SK-N-SH treated with all-trans-retinoic acid at 6 μM for 48 hours (cell line): ENCODE measurements around the gene MYO7A.
A peak's percentile ranks its signal among the peaks of the same experiment; 100 is the strongest.

ENCODE experiments used
- ATAC-seq: fragments of 200-7000 bp; cut with Tn5 transposase; 3 replicates; pipeline ENCODE4 v1.9.1; 2020; ENCODE audit warnings: mild to moderate bottlenecking, moderate library complexity
- ARNTL ChIP-seq: fragments of 450-650 bp; formaldehyde crosslinking; IDR thresholded peaks from 2 replicates; pipeline ENCODE4 v1.5.0; 2020; ENCODE audit warnings: low read depth, mild to moderate bottlenecking, moderate library complexity, borderline replicate concordance
- BACH2 ChIP-seq: fragments of 250-450 bp; sonication (Bioruptor Pico); IDR thresholded peaks from 2 replicates; pipeline ENCODE4 v1.9.0; 2021; ENCODE audit warnings: mild to moderate bottlenecking, borderline replicate concordance
- CREB5 ChIP-seq: fragments of 250-450 bp; sonication (Bioruptor Pico); IDR thresholded peaks from 2 replicates; pipeline ENCODE4 v1.5.1; 2020; ENCODE audit warnings: low read depth, mild to moderate bottlenecking, moderate library complexity
- CSDC2 ChIP-seq: fragments of 250-450 bp; sonication (Bioruptor Pico); IDR thresholded peaks from 2 replicates; pipeline ENCODE4 v1.5.0; 2020; ENCODE audit warnings: mild to moderate bottlenecking, moderate library complexity
- CSRNP3 ChIP-seq: fragments of 250-450 bp; sonication (Bioruptor Pico); IDR thresholded peaks from 2 replicates; pipeline ENCODE4 v1.5.1; 2021; ENCODE audit warnings: mild to moderate bottlenecking, moderate library complexity
- ESRRG ChIP-seq: fragments of 250-450 bp; sonication (Bioruptor Pico); IDR thresholded peaks from 2 replicates; pipeline ENCODE4 v1.6.1; 2021; ENCODE audit warnings: mild to moderate bottlenecking
- GLIS3 ChIP-seq: fragments of 250-450 bp; sonication (Bioruptor Pico); IDR thresholded peaks from 2 replicates; pipeline ENCODE4 v1.5.0; 2020; ENCODE audit warnings: mild to moderate bottlenecking, moderate library complexity
- OSR1 ChIP-seq: fragments of 250-450 bp; sonication (Bioruptor Pico); IDR thresholded peaks from 2 replicates; pipeline ENCODE4 v1.8.0; 2022; ENCODE audit warnings: moderate library complexity, mild to moderate bottlenecking, inconsistent platforms
- PATZ1 ChIP-seq: fragments of 250-450 bp; sonication (Bioruptor Pico); IDR thresholded peaks from 2 replicates; pipeline ENCODE4 v1.8.0; 2020; ENCODE audit warnings: mild to moderate bottlenecking, moderate library complexity, borderline replicate concordance
- POU6F1 ChIP-seq: fragments of 250-450 bp; sonication (Bioruptor Pico); IDR thresholded peaks from 2 replicates; pipeline ENCODE4 v1.8.0; 2021; ENCODE audit warnings: low read depth, mild to moderate bottlenecking, moderate library complexity, borderline replicate concordance
- PPARA ChIP-seq: fragments of 250-450 bp; sonication (Bioruptor Pico); IDR thresholded peaks from 2 replicates; pipeline ENCODE4 v1.5.0; 2020; ENCODE audit warnings: mild to moderate bottlenecking, borderline replicate concordance
- RARB ChIP-seq: fragments of 250-450 bp; sonication (Bioruptor Pico); IDR thresholded peaks from 2 replicates; pipeline ENCODE4 v1.8.0; 2021; ENCODE audit warnings: mild to moderate bottlenecking, moderate library complexity
- SNAI2 ChIP-seq: fragments of 250-450 bp; sonication (Bioruptor Pico); IDR thresholded peaks from 2 replicates; pipeline ENCODE4 v1.5.0; 2020; ENCODE audit warnings: mild to moderate bottlenecking, moderate library complexity
- TCF4 ChIP-seq: fragments of 250-450 bp; sonication (Bioruptor Pico); IDR thresholded peaks from 2 replicates; pipeline ENCODE4 v1.8.0; 2021; ENCODE audit warnings: mild to moderate bottlenecking, moderate library complexity, borderline replicate concordance
- TSHZ2 ChIP-seq: fragments of 250-450 bp; sonication (Bioruptor Pico); IDR thresholded peaks from 2 replicates; pipeline ENCODE4 v1.5.0; 2020; ENCODE audit warnings: mild to moderate bottlenecking, moderate library complexity
- ZC3H10 ChIP-seq: fragments of 250-450 bp; sonication (Bioruptor Pico); IDR thresholded peaks from 2 replicates; pipeline ENCODE4 v1.5.1; 2021; ENCODE audit warnings: mild to moderate bottlenecking, moderate library complexity
- ZFP3 ChIP-seq: fragments of 250-450 bp; sonication (Bioruptor Pico); IDR thresholded peaks from 2 replicates; pipeline ENCODE4 v1.5.0; 2020; ENCODE audit warnings: mild to moderate bottlenecking, moderate library complexity
- ZFP30 ChIP-seq: fragments of 450-650 bp; formaldehyde crosslinking; IDR thresholded peaks from 2 replicates; pipeline ENCODE4 v1.5.0; 2022; ENCODE audit warnings: mild to moderate bottlenecking, moderate library complexity
- ZNF70 ChIP-seq: fragments of 450-650 bp; formaldehyde crosslinking; IDR thresholded peaks from 2 replicates; pipeline ENCODE4 v1.5.0; 2020; ENCODE audit warnings: mild to moderate bottlenecking, moderate library complexity
- ZNF8 ChIP-seq: fragments of 450-650 bp; formaldehyde crosslinking; IDR thresholded peaks from 2 replicates; pipeline ENCODE4 v1.5.0; 2020; ENCODE audit warnings: mild to moderate bottlenecking, moderate library complexity

Gene MYO7A

GRCh38 chr11:77109236-77110019 is 18.6 kb upstream of the MYO7A start:
- peak; percentile 38 for ATAC-seq
- no peak for TF ChIP-seq PPARA (CRISPR knock-in tag)
- TF ChIP-seq ZC3H10 = no peak
- no peak for TF ChIP-seq POU6F1 (CRISPR knock-in tag)
- TF ChIP-seq ZFP30 (CRISPR knock-in tag) = no peak
- no peak for TF ChIP-seq CREB5
- no peak for TF ChIP-seq CSRNP3
- TF ChIP-seq BACH2 (CRISPR knock-in tag) = no peak
- TF ChIP-seq RARB (CRISPR knock-in tag) = no peak
- TF ChIP-seq ZNF8 = no peak
- no peak for TF ChIP-seq ZFP3 (CRISPR knock-in tag)
- TF ChIP-seq ZNF70 = no peak
- TF ChIP-seq SNAI2 (CRISPR knock-in tag) = no peak
- TF ChIP-seq CSDC2 (CRISPR knock-in tag) = no peak
- TF ChIP-seq TSHZ2 (CRISPR knock-in tag) = no peak
- no peak for TF ChIP-seq OSR1
- TF ChIP-seq TCF4 (CRISPR knock-in tag) = no peak
- no peak for TF ChIP-seq PATZ1 (CRISPR knock-in tag)
- TF ChIP-seq GLIS3 = no peak
- no peak for TF ChIP-seq ARNTL (CRISPR knock-in tag)

- no peak for ATAC-seq
- TF ChIP-seq ESRRG (CRISPR knock-in tag) (no peak), SNAI2 (CRISPR knock-in tag) (no peak), GLIS3 (no peak), CREB5 (no peak), CSRNP3 (no peak), CSDC2 (CRISPR knock-in tag) (no peak), POU6F1 (CRISPR knock-in tag) (no peak), OSR1 (no peak), PATZ1 (CRISPR knock-in tag) (no peak), ZNF70 (no peak)
These were observed 17.2 kb upstream of the MYO7A start for GRCh38 chr11:77110836-77111235.
